RWPE2 (cell line): ENCODE data around the gene OSBPL7.

ENCODE experiments used
- ATAC-seq: fragments of 200-7000 bp; cut with Tn5 transposase; 3 replicates; pipeline ENCODE4 v1.9.1; 2021; ENCODE audit warnings: low read depth
- DNase-seq: peaks from one replicate; pipeline ENCODE4 v3.0.0-alpha.2; 2020; ENCODE audit warnings: low spot score
- H3K27ac ChIP-seq: fragments of 450-650 bp; 2 replicates; pipeline ENCODE4 v1.5.1; 2017; ENCODE audit warnings: mild to moderate bottlenecking; ENCODE audit not compliant: poor library complexity, severe bottlenecking
- H3K27me3 ChIP-seq: fragments of 250-450 bp; sonication (Bioruptor Pico); 2 replicates; pipeline ENCODE4 v1.5.1; 2021; ENCODE audit warnings: mild to moderate bottlenecking, moderate library complexity; ENCODE audit not compliant: insufficient read depth, poor library complexity, severe bottlenecking
- H3K36me3 ChIP-seq: fragments of 250-450 bp; sonication (Bioruptor Pico); 2 replicates; pipeline ENCODE4 v1.5.1; 2020; ENCODE audit warnings: low read depth, mild to moderate bottlenecking, moderate library complexity
- H3K4me1 ChIP-seq: fragments of 250-450 bp; sonication (Bioruptor Pico); 2 replicates; pipeline ENCODE4 v1.5.1; 2021; ENCODE audit warnings: mild to moderate bottlenecking, moderate library complexity; ENCODE audit not compliant: insufficient read depth, poor library complexity, severe bottlenecking
- H3K4me3 ChIP-seq: fragments of 250-450 bp; sonication (Bioruptor Pico); 2 replicates; pipeline ENCODE4 v1.5.1; 2021; ENCODE audit warnings: mild to moderate bottlenecking, moderate library complexity; ENCODE audit not compliant: severe bottlenecking
- H3K9me3 ChIP-seq: fragments of 250-450 bp; sonication (Bioruptor Pico); 2 replicates; pipeline ENCODE4 v1.5.1; 2021; ENCODE audit warnings: mild to moderate bottlenecking, moderate library complexity; ENCODE audit not compliant: severe bottlenecking
- TF ChIP-seq, protein P1 (sequence below): fragments of 450-650 bp; IDR thresholded peaks from one replicate; pipeline ENCODE4 v1.5.1; 2017; ENCODE audit warnings: mild to moderate bottlenecking, moderate library complexity; ENCODE audit not compliant: poor library complexity, severe bottlenecking

The OSBPL7 gene

DNA sequence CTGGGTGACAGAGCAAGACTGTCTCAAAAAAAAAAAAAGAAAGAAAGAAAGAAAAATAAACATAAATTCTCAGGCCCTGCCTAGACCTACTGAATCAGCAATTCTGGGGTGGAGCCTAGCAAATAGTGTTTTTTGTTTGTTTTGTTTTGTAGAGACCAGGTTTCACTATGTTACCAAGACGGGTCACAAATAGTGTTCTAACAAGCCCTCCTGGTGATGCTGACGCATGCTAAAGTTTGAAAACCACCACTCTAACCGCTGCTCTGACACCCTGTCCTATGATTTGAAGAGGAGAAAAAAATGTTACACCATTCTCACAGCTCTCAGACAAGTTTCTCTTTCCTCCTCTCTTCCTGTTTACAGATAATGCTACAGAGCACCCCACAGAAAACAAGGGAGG lies 8.3 kb upstream of the OSBPL7 start:
- no peak for DNase-seq
- no peak for ATAC-seq
- peaks cover 43% of the 10 kb centered on the region for H3K36me3 ChIP-seq
- H3K4me1 ChIP-seq, result peaks cover 8% of the 10 kb centered on the region
- H3K27ac ChIP-seq, result no peak overlapping the region
- no peak overlapping the region for H3K4me3 ChIP-seq
- TF ChIP-seq, protein P1, sequence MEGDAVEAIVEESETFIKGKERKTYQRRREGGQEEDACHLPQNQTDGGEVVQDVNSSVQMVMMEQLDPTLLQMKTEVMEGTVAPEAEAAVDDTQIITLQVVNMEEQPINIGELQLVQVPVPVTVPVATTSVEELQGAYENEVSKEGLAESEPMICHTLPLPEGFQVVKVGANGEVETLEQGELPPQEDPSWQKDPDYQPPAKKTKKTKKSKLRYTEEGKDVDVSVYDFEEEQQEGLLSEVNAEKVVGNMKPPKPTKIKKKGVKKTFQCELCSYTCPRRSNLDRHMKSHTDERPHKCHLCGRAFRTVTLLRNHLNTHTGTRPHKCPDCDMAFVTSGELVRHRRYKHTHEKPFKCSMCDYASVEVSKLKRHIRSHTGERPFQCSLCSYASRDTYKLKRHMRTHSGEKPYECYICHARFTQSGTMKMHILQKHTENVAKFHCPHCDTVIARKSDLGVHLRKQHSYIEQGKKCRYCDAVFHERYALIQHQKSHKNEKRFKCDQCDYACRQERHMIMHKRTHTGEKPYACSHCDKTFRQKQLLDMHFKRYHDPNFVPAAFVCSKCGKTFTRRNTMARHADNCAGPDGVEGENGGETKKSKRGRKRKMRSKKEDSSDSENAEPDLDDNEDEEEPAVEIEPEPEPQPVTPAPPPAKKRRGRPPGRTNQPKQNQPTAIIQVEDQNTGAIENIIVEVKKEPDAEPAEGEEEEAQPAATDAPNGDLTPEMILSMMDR, result no peak
- no peaks in the 10 kb centered on the region for H3K27me3 ChIP-seq
- no peaks in the 10 kb centered on the region for H3K9me3 ChIP-seq

DNA sequence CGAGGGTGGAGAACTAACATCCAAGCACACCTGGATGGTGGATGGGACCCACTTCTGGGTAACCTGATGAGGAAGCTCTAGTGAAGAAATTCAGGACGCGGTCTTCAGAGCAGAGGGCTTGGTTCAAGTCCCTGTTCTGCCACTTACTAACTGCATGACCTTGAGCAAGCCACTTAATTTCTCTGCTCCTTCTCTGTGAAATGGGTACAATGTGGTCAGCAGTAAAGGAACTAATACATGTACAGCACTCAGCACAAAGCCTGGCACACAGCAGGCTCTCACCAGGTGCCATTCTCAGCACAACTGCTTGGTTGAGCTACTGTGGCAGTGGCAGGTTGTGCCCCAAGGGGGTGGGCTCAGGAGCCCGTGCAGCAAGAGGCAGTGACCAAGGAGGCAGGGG lies 1.9 kb upstream of the OSBPL7 start:
- Histone ChIP-seq H3K9me3 (no peaks in the 10 kb centered on the region), H3K27ac (no peak overlapping the region), H3K4me1 (peaks cover 12% of the 10 kb centered on the region), H3K36me3 (peaks cover 40% of the 10 kb centered on the region), H3K27me3 (no peaks in the 10 kb centered on the region), H3K4me3 (no peak overlapping the region)
- ATAC-seq (no peak), DNase-seq (no peak)
- TF ChIP-seq, protein P1, result no peak

DNA sequence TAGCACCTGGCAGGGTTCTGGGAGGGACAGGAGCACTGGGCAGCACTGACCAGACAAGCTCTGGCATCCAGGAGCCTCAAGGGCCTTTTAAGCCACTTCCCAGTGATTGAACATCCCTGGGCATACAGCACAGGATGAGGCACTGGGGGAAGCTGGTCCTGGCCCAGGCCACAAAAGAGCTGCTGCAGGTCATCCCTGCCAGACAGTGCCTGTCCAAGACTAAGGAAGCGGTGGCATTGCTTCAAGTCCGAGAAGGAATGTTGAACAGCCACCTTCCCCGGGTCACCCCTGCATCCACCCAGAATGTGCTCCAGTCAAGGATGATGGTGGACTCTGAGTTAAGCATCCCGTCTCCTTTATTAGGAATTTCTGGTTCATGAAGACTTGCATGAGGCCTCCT lies 1.2 kb upstream of the OSBPL7 start:
- no peak for DNase-seq
- peaks cover 12% of the 10 kb centered on the region for H3K4me1 ChIP-seq
- no peaks in the 10 kb centered on the region for H3K9me3 ChIP-seq
- H3K27me3 ChIP-seq, result no peaks in the 10 kb centered on the region
- ATAC-seq, result no peak
- no peak overlapping the region for H3K4me3 ChIP-seq
- peaks cover 33% of the 10 kb centered on the region for H3K36me3 ChIP-seq
- TF ChIP-seq, protein P1, result no peak
- H3K27ac ChIP-seq, result no peak overlapping the region

DNA sequence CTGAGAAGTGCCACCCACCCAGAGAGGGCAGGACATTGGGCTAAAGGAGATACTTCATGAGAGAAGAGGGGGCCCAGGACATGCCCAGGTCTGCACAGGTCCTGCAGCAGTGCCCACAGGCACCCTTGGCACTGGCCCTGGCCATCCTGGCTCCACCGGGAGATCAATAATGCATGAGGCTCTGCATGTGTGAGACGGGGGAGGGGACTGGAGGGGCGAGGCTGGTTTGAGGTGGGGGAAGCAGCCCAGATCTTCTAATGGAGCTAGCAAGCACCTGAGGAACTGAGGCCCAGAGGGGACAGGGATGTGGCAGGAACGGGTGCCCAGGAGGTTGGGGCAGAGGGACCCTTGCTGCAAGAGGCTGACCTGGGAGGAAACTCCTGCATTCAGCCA lies 567 bp downstream of the OSBPL7 start:
- Histone ChIP-seq H3K4me1 (peaks cover 12% of the 10 kb centered on the region), H3K9me3 (no peaks in the 10 kb centered on the region), H3K27me3 (no peaks in the 10 kb centered on the region), H3K36me3 (peaks cover 24% of the 10 kb centered on the region), H3K27ac (peak overlapping the region; percentile 27), H3K4me3 (peak overlapping the region; percentile 47)
- TF ChIP-seq, protein P1, result no peak
- DNase-seq (no peak), ATAC-seq (no peak)

DNA sequence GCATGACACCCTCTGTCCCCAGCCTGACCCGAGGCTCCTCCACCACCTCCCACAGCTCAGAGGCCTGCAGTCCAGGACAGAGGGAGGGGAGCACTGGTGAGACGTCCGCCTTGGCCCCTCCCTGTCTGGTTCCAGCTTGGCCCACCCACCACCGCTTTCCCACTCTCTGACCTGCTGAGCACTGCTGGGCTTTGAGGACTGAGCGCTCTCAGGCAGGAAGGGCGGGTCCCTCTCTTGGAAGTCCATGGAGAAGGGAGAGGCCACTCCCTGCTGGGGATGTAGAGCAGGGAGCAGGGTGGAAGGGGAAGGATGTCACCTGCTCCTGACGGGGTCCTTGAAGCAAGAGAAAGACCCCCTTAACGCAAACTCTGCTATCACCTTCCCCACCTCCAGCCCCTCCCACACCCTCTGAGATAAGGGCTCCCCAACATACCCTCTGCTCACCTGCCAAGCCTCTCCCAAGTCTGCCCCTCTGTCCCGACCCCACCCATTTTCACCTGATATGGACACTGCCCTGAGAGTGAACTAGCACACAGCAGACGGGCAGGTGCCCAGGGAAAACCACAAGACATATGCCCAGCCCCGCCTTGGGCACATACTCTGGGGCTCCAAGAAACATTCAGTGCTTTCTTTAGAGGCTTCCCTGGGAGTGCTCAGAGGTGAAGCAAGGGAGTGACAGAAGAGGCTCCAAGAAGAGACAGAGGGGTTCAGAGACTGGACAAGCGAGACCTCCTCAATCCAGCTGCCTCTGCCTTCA lies 1.4 kb downstream of the OSBPL7 start:
- ATAC-seq (0 out of 3 replicates have a peak, but pooled peaks have one; percentile 12), DNase-seq (no peak)
- Histone ChIP-seq H3K9me3 (no peaks in the 10 kb centered on the region), H3K27ac (no peak overlapping the region), H3K4me3 (no peak overlapping the region), H3K27me3 (no peaks in the 10 kb centered on the region), H3K4me1 (peaks cover 12% of the 10 kb centered on the region), H3K36me3 (peaks cover 25% of the 10 kb centered on the region)
- TF ChIP-seq, protein P1, result no peak
